ENCODE data around the gene IL27RA. TPM values are rescaled to one million over a fixed set of nuclear protein-coding genes. Genes with fewer than 3 reads are reported as not detected.

The IL27RA gene
- total and polyA plus RNA-seq, 2 experiments from 2014 or later, result 7.7 to 11.4 TPM

DNA sequence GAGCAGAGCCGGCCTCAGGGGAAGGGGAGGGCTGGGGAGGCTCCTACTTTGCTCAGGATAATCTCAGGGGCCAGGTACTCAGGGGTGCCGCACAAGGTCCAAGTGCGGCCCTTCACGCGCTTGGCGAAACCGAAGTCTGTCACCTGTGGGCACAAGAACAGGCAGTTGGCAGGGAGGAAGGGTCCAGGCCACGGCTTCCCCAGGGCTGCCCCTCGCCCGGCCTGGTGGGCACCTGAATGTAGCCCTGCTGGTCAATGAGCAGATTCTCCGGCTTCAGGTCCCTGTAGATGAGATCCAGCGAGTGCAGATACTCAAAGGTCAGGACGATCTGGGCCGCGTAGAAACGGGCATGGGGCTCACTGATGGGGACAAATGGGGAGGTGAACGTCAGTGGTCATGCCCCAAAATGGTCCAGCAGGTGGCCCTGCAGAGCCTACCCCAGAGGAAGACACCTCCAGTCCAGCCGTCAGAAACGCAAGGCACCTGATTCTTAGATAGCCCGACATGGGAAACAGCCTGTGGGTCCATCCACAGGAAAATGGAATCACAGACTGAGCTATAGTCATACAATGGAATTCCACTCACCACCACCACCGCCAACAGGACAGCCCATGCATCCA lies 66.1 kb downstream of the IL27RA start:
- H3K4me1 Mint-ChIP-seq, result no peaks in the 10 kb centered on the region

DNA sequence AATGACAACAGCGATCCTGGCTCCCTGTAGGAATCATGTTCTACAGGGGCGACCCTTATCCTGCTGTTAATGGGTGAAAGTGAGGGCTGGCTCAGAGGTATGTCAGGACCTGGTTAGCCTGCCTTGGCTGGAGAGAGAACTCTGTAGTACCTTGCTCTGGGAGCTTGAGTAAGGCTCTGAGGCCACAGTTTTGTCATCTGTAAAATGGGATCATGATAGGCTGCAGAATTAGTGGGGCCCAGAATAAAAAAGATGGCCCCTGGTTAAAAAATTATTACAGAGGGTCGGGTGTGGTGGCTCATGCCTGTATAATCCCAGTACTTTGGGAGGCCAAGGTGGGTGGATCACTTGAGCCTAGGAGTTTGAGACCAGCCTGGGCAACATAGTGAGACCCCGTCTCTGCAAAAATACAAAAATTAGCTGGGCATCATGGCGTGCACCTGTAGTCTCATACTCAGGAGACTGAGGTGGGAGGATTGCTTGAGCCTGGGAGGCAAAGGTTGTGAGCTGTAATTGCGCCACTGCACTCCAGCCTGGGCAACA lies 69.5 kb downstream of the IL27RA start:
- no peak overlapping the region for H3K4me2 ChIP-seq
- H3K4me1 Mint-ChIP-seq, result no peaks in the 10 kb centered on the region
- no peak overlapping the region for H3K4me3 Mint-ChIP-seq
- no peak overlapping the region for H3K4me3 ChIP-seq
- no peak for ATAC-seq
- H2AFZ ChIP-seq, result no peak overlapping the region
- H3K27ac ChIP-seq (ENCODE audit: low read depth), result no peak overlapping the region
- H3K27ac Mint-ChIP-seq, result no peak overlapping the region
- no peaks in the 10 kb centered on the region for H3K27me3 ChIP-seq (ENCODE audit: insufficient read depth)
- H3K9me3 Mint-ChIP-seq, result no peaks in the 10 kb centered on the region
- peaks cover 8% of the 10 kb centered on the region; the same call in 2 of the 3 replicates for H3K36me3 Mint-ChIP-seq (ENCODE audit: low read depth)
- H3K79me2 ChIP-seq (replicated peaks; ENCODE audit: insufficient read depth), result no peaks in the 10 kb centered on the region
- no peaks in the 10 kb centered on the region for H3K4me1 ChIP-seq (ENCODE audit: insufficient read depth)
- 0 out of 2 replicates have a peak, but pooled peaks cover 14% of the 10 kb centered on the region for H3F3A ChIP-seq (replicated peaks; ENCODE audit: low read depth)
- DNase-seq (ENCODE audit: low spot score), result no peak
- H3K27me3 Mint-ChIP-seq (ENCODE audit: insufficient read depth, low read depth, poor library complexity), result no peaks in the 10 kb centered on the region
- H3K36me3 ChIP-seq (ENCODE audit: insufficient read depth), result no peaks in the 10 kb centered on the region
- no peaks in the 10 kb centered on the region for H3K9me2 ChIP-seq (ENCODE audit: insufficient read depth)
- no peaks in the 10 kb centered on the region for H4K20me1 ChIP-seq (replicated peaks; ENCODE audit: insufficient read depth)
- no peak for TF ChIP-seq JUNB (IDR thresholded peaks at IDR 0.05; ENCODE audit: unreplicated experiment)
- TF ChIP-seq, protein P1, sequence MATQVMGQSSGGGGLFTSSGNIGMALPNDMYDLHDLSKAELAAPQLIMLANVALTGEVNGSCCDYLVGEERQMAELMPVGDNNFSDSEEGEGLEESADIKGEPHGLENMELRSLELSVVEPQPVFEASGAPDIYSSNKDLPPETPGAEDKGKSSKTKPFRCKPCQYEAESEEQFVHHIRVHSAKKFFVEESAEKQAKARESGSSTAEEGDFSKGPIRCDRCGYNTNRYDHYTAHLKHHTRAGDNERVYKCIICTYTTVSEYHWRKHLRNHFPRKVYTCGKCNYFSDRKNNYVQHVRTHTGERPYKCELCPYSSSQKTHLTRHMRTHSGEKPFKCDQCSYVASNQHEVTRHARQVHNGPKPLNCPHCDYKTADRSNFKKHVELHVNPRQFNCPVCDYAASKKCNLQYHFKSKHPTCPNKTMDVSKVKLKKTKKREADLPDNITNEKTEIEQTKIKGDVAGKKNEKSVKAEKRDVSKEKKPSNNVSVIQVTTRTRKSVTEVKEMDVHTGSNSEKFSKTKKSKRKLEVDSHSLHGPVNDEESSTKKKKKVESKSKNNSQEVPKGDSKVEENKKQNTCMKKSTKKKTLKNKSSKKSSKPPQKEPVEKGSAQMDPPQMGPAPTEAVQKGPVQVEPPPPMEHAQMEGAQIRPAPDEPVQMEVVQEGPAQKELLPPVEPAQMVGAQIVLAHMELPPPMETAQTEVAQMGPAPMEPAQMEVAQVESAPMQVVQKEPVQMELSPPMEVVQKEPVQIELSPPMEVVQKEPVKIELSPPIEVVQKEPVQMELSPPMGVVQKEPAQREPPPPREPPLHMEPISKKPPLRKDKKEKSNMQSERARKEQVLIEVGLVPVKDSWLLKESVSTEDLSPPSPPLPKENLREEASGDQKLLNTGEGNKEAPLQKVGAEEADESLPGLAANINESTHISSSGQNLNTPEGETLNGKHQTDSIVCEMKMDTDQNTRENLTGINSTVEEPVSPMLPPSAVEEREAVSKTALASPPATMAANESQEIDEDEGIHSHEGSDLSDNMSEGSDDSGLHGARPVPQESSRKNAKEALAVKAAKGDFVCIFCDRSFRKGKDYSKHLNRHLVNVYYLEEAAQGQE (IDR thresholded peaks at IDR 0.05; ENCODE audit: unreplicated experiment), result no peak
- no peak for TF ChIP-seq CREB1 (CRISPR knock-in tag; IDR thresholded peaks at IDR 0.05; ENCODE audit: low read depth)
- no peak for TF ChIP-seq EZH2phosphoT487 (IDR thresholded peaks at IDR 0.05; ENCODE audit: unreplicated experiment)
- TF ChIP-seq NANOG (IDR thresholded peaks at IDR 0.05; ENCODE audit: borderline replicate concordance), result no peak
- TF ChIP-seq ZNF331 (CRISPR knock-in tag; IDR thresholded peaks at IDR 0.05; ENCODE audit: low read depth), result no peak
- no peak for TF ChIP-seq EZH2 (IDR thresholded peaks at IDR 0.05; ENCODE audit: low read depth, unreplicated experiment)
- TF ChIP-seq, protein P2, sequence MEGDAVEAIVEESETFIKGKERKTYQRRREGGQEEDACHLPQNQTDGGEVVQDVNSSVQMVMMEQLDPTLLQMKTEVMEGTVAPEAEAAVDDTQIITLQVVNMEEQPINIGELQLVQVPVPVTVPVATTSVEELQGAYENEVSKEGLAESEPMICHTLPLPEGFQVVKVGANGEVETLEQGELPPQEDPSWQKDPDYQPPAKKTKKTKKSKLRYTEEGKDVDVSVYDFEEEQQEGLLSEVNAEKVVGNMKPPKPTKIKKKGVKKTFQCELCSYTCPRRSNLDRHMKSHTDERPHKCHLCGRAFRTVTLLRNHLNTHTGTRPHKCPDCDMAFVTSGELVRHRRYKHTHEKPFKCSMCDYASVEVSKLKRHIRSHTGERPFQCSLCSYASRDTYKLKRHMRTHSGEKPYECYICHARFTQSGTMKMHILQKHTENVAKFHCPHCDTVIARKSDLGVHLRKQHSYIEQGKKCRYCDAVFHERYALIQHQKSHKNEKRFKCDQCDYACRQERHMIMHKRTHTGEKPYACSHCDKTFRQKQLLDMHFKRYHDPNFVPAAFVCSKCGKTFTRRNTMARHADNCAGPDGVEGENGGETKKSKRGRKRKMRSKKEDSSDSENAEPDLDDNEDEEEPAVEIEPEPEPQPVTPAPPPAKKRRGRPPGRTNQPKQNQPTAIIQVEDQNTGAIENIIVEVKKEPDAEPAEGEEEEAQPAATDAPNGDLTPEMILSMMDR (conservative IDR thresholded peaks at IDR 0.05; ENCODE audit: low read depth in 2 of 2), result no peak
- no peak for TF ChIP-seq STAT1 (IDR thresholded peaks at IDR 0.05; ENCODE audit: unreplicated experiment)
- TF ChIP-seq ZNF114 (CRISPR knock-in tag; IDR thresholded peaks at IDR 0.05), result no peak

More for the DNA sequence above, 66.1 kb downstream of the IL27RA start:
- Histone ChIP-seq H3K27me3 (ENCODE audit: insufficient read depth) (no peaks in the 10 kb centered on the region), H3K79me2 (replicated peaks; ENCODE audit: insufficient read depth) (no peaks in the 10 kb centered on the region), H3K27ac (ENCODE audit: low read depth) (no peak overlapping the region), H3K4me2 (no peak overlapping the region), H3K9me2 (ENCODE audit: insufficient read depth) (no peaks in the 10 kb centered on the region), H3K36me3 (ENCODE audit: insufficient read depth) (no peaks in the 10 kb centered on the region), H3F3A (replicated peaks; ENCODE audit: low read depth) (0 out of 2 replicates have a peak, but pooled peaks cover 17% of the 10 kb centered on the region), H3K4me1 (ENCODE audit: insufficient read depth) (no peaks in the 10 kb centered on the region), H4K20me1 (replicated peaks; ENCODE audit: insufficient read depth) (no peaks in the 10 kb centered on the region; the same call in 1 of the 2 replicates), H2AFZ (no peak overlapping the region), H3K4me3 (no peak overlapping the region)
- H3K9me3 Mint-ChIP-seq, result peaks cover 15% of the 10 kb centered on the region
- DNase-seq (ENCODE audit: low spot score), result peak; percentile 72
- H3K4me3 Mint-ChIP-seq, result no peak overlapping the region
- peaks cover 20% of the 10 kb centered on the region; the same call in 2 of the 3 replicates for H3K36me3 Mint-ChIP-seq (ENCODE audit: low read depth)
- TF ChIP-seq, protein P2 (conservative IDR thresholded peaks at IDR 0.05; ENCODE audit: low read depth in 2 of 2), result peak; percentile 48 to 73
- TF ChIP-seq CREB1 (CRISPR knock-in tag; IDR thresholded peaks at IDR 0.05; ENCODE audit: low read depth) (no peak), JUNB (IDR thresholded peaks at IDR 0.05; ENCODE audit: unreplicated experiment) (no peak), ZNF331 (CRISPR knock-in tag; IDR thresholded peaks at IDR 0.05; ENCODE audit: low read depth) (no peak)
- peak; percentile 86 for ATAC-seq
- no peak overlapping the region for H3K27ac Mint-ChIP-seq
- H3K27me3 Mint-ChIP-seq (ENCODE audit: insufficient read depth, low read depth, poor library complexity), result peaks cover 8% of the 10 kb centered on the region

All from GM23338 (cell line).